HepG2 (cell line): ENCODE results near the gene HEXIM1. TPM values are rescaled to one million over a fixed set of nuclear protein-coding genes. Genes with fewer than 3 reads are reported as not detected.

Source experiments
- ATF7 ChIP-seq, 2 experiments: fragments of 450-650 bp in 1 of 2; sonication (generic) in 1 of 2; formaldehyde crosslinking in 1 of 2; IDR thresholded peaks; 2 replicates each; pipeline versions ENCODE4 v1.4.0 to v1.6.1; 2016 to 2020; ENCODE audit warnings: antibody characterized with exemption in 1 of 2, mild to moderate bottlenecking in 1 of 2, missing genetic modification reagents in 1 of 2
- E2F5 ChIP-seq: sonication (generic); formaldehyde crosslinking; conservative IDR thresholded peaks from 2 replicates; pipeline ENCODE4 v1.4.0; 2020; ENCODE audit warnings: missing genetic modification reagents
- FIP1L1 ChIP-seq: fragments of 200-400 bp; formaldehyde crosslinking; IDR thresholded peaks from 2 replicates; pipeline ENCODE4 v1.6.1; 2018; ENCODE audit warnings: low read depth, mild to moderate bottlenecking, low read length, moderate library complexity, borderline replicate concordance; ENCODE audit not compliant: insufficient read depth
- HDAC2 ChIP-seq: sonication (generic); formaldehyde crosslinking; IDR thresholded peaks from 2 replicates; pipeline ENCODE4 v1.4.0; 2020; ENCODE audit warnings: missing genetic modification reagents
- NFIC ChIP-seq: IDR thresholded peaks from 2 replicates; pipeline ENCODE4 v1.6.1; 2012; ENCODE audit warnings: mild to moderate bottlenecking, low read length, inconsistent platforms
- NONO ChIP-seq, 2 experiments: fragments of 450-650 bp in 1 of 2; sonication (generic) in 1 of 2; formaldehyde crosslinking in 1 of 2; IDR thresholded peaks in 1 of 2; conservative IDR thresholded peaks in 1 of 2; 2 replicates each; pipeline versions ENCODE4 v1.6.1 to v1.8.0; 2017 to 2022; ENCODE audit warnings: mild to moderate bottlenecking in 1 of 2, missing genetic modification reagents in 1 of 2, moderate library complexity in 1 of 2
- REPIN1 ChIP-seq: sonication (generic); formaldehyde crosslinking; IDR thresholded peaks from 2 replicates; pipeline ENCODE4 v1.8.0; 2022; ENCODE audit warnings: missing genetic modification reagents, low read depth, mild to moderate bottlenecking, borderline replicate concordance
- THRA ChIP-seq: sonication (generic); formaldehyde crosslinking; IDR thresholded peaks from 2 replicates; pipeline ENCODE4 v1.4.0; 2020; ENCODE audit warnings: missing genetic modification reagents, borderline replicate concordance
- XRCC5 ChIP-seq: fragments of 200-400 bp; formaldehyde crosslinking; optimal IDR thresholded peaks from 2 replicates; pipeline ENCODE3; 2017; ENCODE audit warnings: mild to moderate bottlenecking, low read length
- ZBTB7A ChIP-seq: sonication (generic); formaldehyde crosslinking; IDR thresholded peaks from 2 replicates; pipeline ENCODE4 v1.8.0; 2022; ENCODE audit warnings: mild to moderate bottlenecking, missing genetic modification reagents
- ZFP62 ChIP-seq: sonication (generic); formaldehyde crosslinking; IDR thresholded peaks from 2 replicates; pipeline ENCODE4 v1.4.0; 2020; ENCODE audit warnings: missing genetic modification reagents
- ZNF143 ChIP-seq: sonication (generic); formaldehyde crosslinking; IDR thresholded peaks from 2 replicates; pipeline ENCODE4 v1.4.0; 2020; ENCODE audit warnings: missing genetic modification reagents
- ZNF318 ChIP-seq: sonication (generic); formaldehyde crosslinking; IDR thresholded peaks from 2 replicates; pipeline ENCODE4 v1.4.0; 2020; ENCODE audit warnings: mild to moderate bottlenecking, missing genetic modification reagents
- ZNF430 ChIP-seq: sonication (generic); formaldehyde crosslinking; IDR thresholded peaks from 2 replicates; pipeline ENCODE4 v1.9.0; 2021; ENCODE audit warnings: mild to moderate bottlenecking, missing genetic modification reagents
- ZNF589 ChIP-seq: sonication (generic); formaldehyde crosslinking; conservative IDR thresholded peaks from 2 replicates; pipeline ENCODE4 v1.8.0; 2022; ENCODE audit warnings: mild to moderate bottlenecking, moderate library complexity, missing genetic modification reagents
- ZNF605 ChIP-seq: sonication (generic); formaldehyde crosslinking; IDR thresholded peaks from 2 replicates; pipeline ENCODE4 v1.8.0; 2022; ENCODE audit warnings: mild to moderate bottlenecking, missing genetic modification reagents
- ZNF607 ChIP-seq: sonication (generic); formaldehyde crosslinking; IDR thresholded peaks from 2 replicates; pipeline ENCODE4 v1.5.1; 2020; ENCODE audit warnings: missing genetic modification reagents, mild to moderate bottlenecking, borderline replicate concordance
- ZNF772 ChIP-seq: sonication (generic); formaldehyde crosslinking; IDR thresholded peaks from 2 replicates; pipeline ENCODE4 v1.5.0; 2020; ENCODE audit warnings: mild to moderate bottlenecking, missing genetic modification reagents
- polyA plus RNA-seq, 8 experiments: library from polyadenylated mRNA; depleted of rRNA in 3 of 8; stranded (reverse) in 7 of 8; unstranded in 1 of 8; fragments of >200 nt; fragmentation: Illumina TruSeq in 4 of 8; extraction: Trizol in 4 of 8; gene quantifications; 2 replicates each; pipeline versions ENCODE4 v1.2.1 to v1.2.3, GENCODE V29; 2011 to 2016; ENCODE audit warnings: low read depth in 4 of 8, missing spikeins in 1 of 8, mixed read lengths in 1 of 8; ENCODE audit not compliant: insufficient read depth in 1 of 8
- total RNA-seq, 5 experiments: library from RNA; depleted of rRNA; stranded (reverse); fragments of >200 nt; fragmentation: Illumina TruSeq; extraction: Trizol; gene quantifications; 2 replicates each; pipeline ENCODE4 v1.2.3, GENCODE V29; 2016; ENCODE audit warnings: low read depth in 1 of 5

The HEXIM1 gene
- total and polyA plus RNA-seq, 2 of the 13 experiments (the other 11 are each of a cell fraction or from before 2014, with no cell fraction given) = 10.5 to 16.6 TPM

- peak; percentile 96 for TF ChIP-seq THRA (CRISPR knock-in tag)
- TF ChIP-seq XRCC5 = peak; percentile 99
- TF ChIP-seq HDAC2 (CRISPR knock-in tag) = peak; percentile 86
- TF ChIP-seq ZBTB7A (CRISPR knock-in tag) = peak; percentile 76; the same call in 1 of the 2 replicates
- TF ChIP-seq FIP1L1 = peak; percentile 85; the same call in 1 of the 2 replicates
- TF ChIP-seq ZNF430 (CRISPR knock-in tag) = 0 out of 2 replicates have a peak, but pooled peaks have one; percentile 62
- TF ChIP-seq ZNF143 (CRISPR knock-in tag) = peak; percentile 66
- no peak for TF ChIP-seq ZNF589 (CRISPR knock-in tag)
- TF ChIP-seq NONO (IDR thresholded peaks at IDR 0.05) = no peak
- peak; percentile 86 for TF ChIP-seq NONO (CRISPR knock-in tag; conservative IDR thresholded peaks at IDR 0.05)
- no peak for TF ChIP-seq ZNF605
- TF ChIP-seq REPIN1 (CRISPR knock-in tag) = peak; percentile 95
- TF ChIP-seq ZNF772 (CRISPR knock-in tag) = peak; percentile 97; the same call in 1 of the 2 replicates
- TF ChIP-seq ZFP62 (CRISPR knock-in tag) = no peak
- TF ChIP-seq ATF7 (IDR thresholded peaks at IDR 0.05) = no peak
- 0 out of 2 replicates have a peak, but pooled peaks have one; percentile 48 for TF ChIP-seq ATF7 (CRISPR knock-in tag; IDR thresholded peaks at IDR 0.05)
- no peak for TF ChIP-seq E2F5 (CRISPR knock-in tag)
- TF ChIP-seq ZNF318 (CRISPR knock-in tag) = peak; percentile 86
- peak; percentile 93; the same call in 1 of the 2 replicates for TF ChIP-seq ZNF607
- TF ChIP-seq NFIC = no peak
Measured at GRCh38 chr17:45197555-45198334, 49.5 kb downstream of the HEXIM1 start (continued).
